WTC11 (cell line): ENCODE data around the gene FCHSD2. TPM values are rescaled to one million over a fixed set of nuclear protein-coding genes. Genes with fewer than 3 reads are reported as not detected.
A peak's percentile ranks its signal among the peaks of the same experiment; 100 is the strongest.

ENCODE experiments used
- CBFB ChIP-seq: sonication (generic); formaldehyde crosslinking; IDR thresholded peaks from 2 replicates; pipeline ENCODE4 v1.8.1; 2022; ENCODE audit warnings: mild to moderate bottlenecking, low read depth, missing genetic modification reagents
- CREB1 ChIP-seq: sonication (generic); formaldehyde crosslinking; IDR thresholded peaks from 2 replicates; pipeline ENCODE4 v1.8.0; 2023; ENCODE audit warnings: mild to moderate bottlenecking, missing genetic modification reagents
- CREM ChIP-seq: sonication (generic); formaldehyde crosslinking; IDR thresholded peaks from 2 replicates; pipeline ENCODE4 v1.8.1; 2022; ENCODE audit warnings: mild to moderate bottlenecking, missing genetic modification reagents, moderate library complexity
- EMX1 ChIP-seq: fragments of 250-450 bp; sonication (Bioruptor Pico); IDR thresholded peaks from 2 replicates; pipeline ENCODE4 v1.8.0; 2021; ENCODE audit warnings: mild to moderate bottlenecking
- ESRRA ChIP-seq: sonication (generic); formaldehyde crosslinking; IDR thresholded peaks from 2 replicates; pipeline ENCODE4 v1.8.1; 2022; ENCODE audit warnings: mild to moderate bottlenecking, missing genetic modification reagents, borderline replicate concordance
- ETV6 ChIP-seq: sonication (generic); formaldehyde crosslinking; IDR thresholded peaks from 2 replicates; pipeline ENCODE4 v1.8.1; 2022; ENCODE audit warnings: mild to moderate bottlenecking, missing genetic modification reagents
- FOXJ3 ChIP-seq: sonication (generic); formaldehyde crosslinking; IDR thresholded peaks from 2 replicates; pipeline ENCODE4 v1.9.0; 2021; ENCODE audit warnings: missing genetic modification reagents, mild to moderate bottlenecking, borderline replicate concordance
- FOXP1 ChIP-seq: sonication (generic); formaldehyde crosslinking; IDR thresholded peaks from 2 replicates; pipeline ENCODE4 v1.8.0; 2022; ENCODE audit warnings: missing genetic modification reagents, mild to moderate bottlenecking, moderate library complexity, borderline replicate concordance
- GRHL2 ChIP-seq: fragments of 250-450 bp; sonication (Bioruptor Pico); IDR thresholded peaks from 2 replicates; pipeline ENCODE4 v1.8.0; 2022; ENCODE audit warnings: mild to moderate bottlenecking, moderate library complexity; ENCODE audit not compliant: insufficient replicate concordance, severe bottlenecking
- KAT7 ChIP-seq: sonication (generic); formaldehyde crosslinking; IDR thresholded peaks from 2 replicates; pipeline ENCODE4 v1.8.1; 2023; ENCODE audit warnings: missing genetic modification reagents, mild to moderate bottlenecking, borderline replicate concordance
- MYBL2 ChIP-seq: sonication (generic); formaldehyde crosslinking; IDR thresholded peaks from 2 replicates; pipeline ENCODE4 v1.8.1; 2023; ENCODE audit warnings: mild to moderate bottlenecking, moderate library complexity, missing genetic modification reagents
- NFYB ChIP-seq: sonication (generic); formaldehyde crosslinking; conservative IDR thresholded peaks from 2 replicates; pipeline ENCODE4 v1.8.0; 2022; ENCODE audit warnings: low read depth, missing genetic modification reagents
- PRRX2 ChIP-seq: fragments of 250-450 bp; sonication (Bioruptor Pico); IDR thresholded peaks from 2 replicates; pipeline ENCODE4 v1.8.0; 2021; ENCODE audit warnings: mild to moderate bottlenecking
- SMAD3 ChIP-seq: sonication (generic); formaldehyde crosslinking; IDR thresholded peaks from 2 replicates; pipeline ENCODE4 v1.8.0; 2022; ENCODE audit warnings: missing genetic modification reagents, mild to moderate bottlenecking, borderline replicate concordance
- SMAD4 ChIP-seq: sonication (generic); formaldehyde crosslinking; IDR thresholded peaks from 2 replicates; pipeline ENCODE4 v1.8.0; 2022; ENCODE audit warnings: mild to moderate bottlenecking, missing genetic modification reagents
- SOX15 ChIP-seq: fragments of 250-450 bp; sonication (Bioruptor Pico); IDR thresholded peaks from 2 replicates; pipeline ENCODE4 v1.9.0; 2021; ENCODE audit warnings: mild to moderate bottlenecking
- SP1 ChIP-seq: sonication (generic); formaldehyde crosslinking; conservative IDR thresholded peaks from 2 replicates; pipeline ENCODE4 v1.8.1; 2022; ENCODE audit warnings: missing genetic modification reagents
- ZNF121 ChIP-seq: sonication (generic); formaldehyde crosslinking; IDR thresholded peaks from 2 replicates; pipeline ENCODE4 v1.8.0; 2023; ENCODE audit warnings: missing genetic modification reagents
- ZNF263 ChIP-seq: sonication (generic); formaldehyde crosslinking; IDR thresholded peaks from 2 replicates; pipeline ENCODE4 v1.8.1; 2022; ENCODE audit warnings: low read depth, mild to moderate bottlenecking, moderate library complexity, missing genetic modification reagents
- ZNF423 ChIP-seq: fragments of 250-450 bp; sonication (Bioruptor Pico); IDR thresholded peaks from 2 replicates; pipeline ENCODE4 v2.1.2; 2022; ENCODE audit warnings: mild to moderate bottlenecking, moderate library complexity
- total RNA-seq: library from RNA; stranded (reverse); gene quantifications from 3 replicates; pipeline ENCODE4 v1.2.3, GENCODE V29; 2021
- TF ChIP-seq, protein P1 (sequence below): sonication (generic); formaldehyde crosslinking; IDR thresholded peaks from 2 replicates; pipeline ENCODE4 v1.8.0; 2022; ENCODE audit warnings: missing genetic modification reagents
- TF ChIP-seq, protein P2 (sequence below): sonication (generic); formaldehyde crosslinking; IDR thresholded peaks from 2 replicates; pipeline ENCODE4 v1.8.0; 2022; ENCODE audit warnings: mild to moderate bottlenecking, missing genetic modification reagents
- TF ChIP-seq, protein P3 (sequence below): fragments of 250-450 bp; sonication (Bioruptor Pico); IDR thresholded peaks from 2 replicates; pipeline ENCODE4 v1.8.0; 2021; ENCODE audit warnings: mild to moderate bottlenecking
- TF ChIP-seq, protein P4 (sequence below): sonication (generic); formaldehyde crosslinking; conservative IDR thresholded peaks from 2 replicates; pipeline ENCODE4 v1.8.1; 2022; ENCODE audit warnings: mild to moderate bottlenecking, missing genetic modification reagents
- TF ChIP-seq, protein P5 (sequence below): sonication (generic); formaldehyde crosslinking; IDR thresholded peaks from 2 replicates; pipeline ENCODE4 v1.8.0; 2022; ENCODE audit warnings: mild to moderate bottlenecking, missing genetic modification reagents
- TF ChIP-seq, protein P6 (sequence below): sonication (generic); formaldehyde crosslinking; conservative IDR thresholded peaks from 2 replicates; pipeline ENCODE4 v1.8.1; 2023; ENCODE audit warnings: mild to moderate bottlenecking, low read depth, missing genetic modification reagents, moderate library complexity
- TF ChIP-seq, protein P7 (sequence below): fragments of 250-450 bp; sonication (Bioruptor Pico); IDR thresholded peaks from 2 replicates; pipeline ENCODE4 v1.9.0; 2021; ENCODE audit warnings: mild to moderate bottlenecking
- TF ChIP-seq, protein P8 (sequence below): sonication (generic); formaldehyde crosslinking; IDR thresholded peaks from 2 replicates; pipeline ENCODE4 v1.8.1; 2022; ENCODE audit warnings: mild to moderate bottlenecking, missing genetic modification reagents, moderate library complexity, borderline replicate concordance

FCHSD2 gene
- total RNA-seq, 1 experiment from 2014 or later = 10.1 TPM

DNA sequence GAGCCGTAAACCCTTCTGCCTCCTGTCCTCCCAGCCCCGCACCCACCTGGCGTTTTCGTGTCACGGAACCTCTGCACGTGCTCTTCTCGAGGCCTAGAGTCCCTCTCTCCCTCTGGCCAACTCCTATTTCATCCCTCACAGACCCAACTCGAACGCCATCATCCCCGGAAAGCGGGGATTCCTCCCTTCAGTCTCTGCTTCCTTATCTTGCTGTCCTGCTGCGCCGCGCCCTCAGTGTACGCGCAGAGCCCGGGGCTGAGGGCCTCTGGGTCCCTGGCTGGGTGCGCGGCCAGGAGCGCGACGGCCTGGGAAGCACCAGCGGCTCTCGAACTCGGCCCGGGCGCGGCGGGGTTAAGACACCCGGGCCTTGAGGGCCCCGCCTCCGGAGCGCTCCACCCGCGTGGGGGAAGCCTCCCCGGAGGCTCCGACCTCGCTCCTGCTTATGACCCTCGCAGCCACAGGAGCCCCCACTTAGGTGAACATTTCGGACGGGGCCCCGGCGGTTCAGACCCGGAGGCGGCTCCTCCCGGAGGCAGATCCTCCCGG, 328.3 kb downstream of the FCHSD2 start (continued):
- TF ChIP-seq ZNF121 (CRISPR knock-in tag) (no peak), CBFB (CRISPR knock-in tag) (no peak), GRHL2 (CRISPR knock-in tag) (no peak), EMX1 (CRISPR knock-in tag) (no peak), KAT7 (CRISPR knock-in tag) (no peak), SOX15 (CRISPR knock-in tag) (no peak), FOXJ3 (CRISPR knock-in tag) (no peak), ZNF263 (CRISPR knock-in tag) (peak; percentile 5; the same call in 1 of the 2 replicates), FOXP1 (CRISPR knock-in tag) (0 out of 2 replicates have a peak, but pooled peaks have one; percentile 17), SMAD4 (CRISPR knock-in tag) (no peak), PRRX2 (CRISPR knock-in tag) (no peak), MYBL2 (CRISPR knock-in tag) (0 out of 2 replicates have a peak, but pooled peaks have one; percentile 32), CREB1 (CRISPR knock-in tag) (peak; percentile 77), ZNF423 (peak; percentile 59; the same call in 1 of the 2 replicates), SP1 (CRISPR knock-in tag) (no peak), SMAD3 (CRISPR knock-in tag) (0 out of 2 replicates have a peak, but pooled peaks have one; percentile 34), NFYB (no peak), ESRRA (CRISPR knock-in tag) (no peak), ETV6 (CRISPR knock-in tag) (peak; percentile 75; the same call in 1 of the 2 replicates), CREM (CRISPR knock-in tag) (0 out of 2 replicates have a peak, but pooled peaks have one; percentile 32)
- TF ChIP-seq, protein P1, sequence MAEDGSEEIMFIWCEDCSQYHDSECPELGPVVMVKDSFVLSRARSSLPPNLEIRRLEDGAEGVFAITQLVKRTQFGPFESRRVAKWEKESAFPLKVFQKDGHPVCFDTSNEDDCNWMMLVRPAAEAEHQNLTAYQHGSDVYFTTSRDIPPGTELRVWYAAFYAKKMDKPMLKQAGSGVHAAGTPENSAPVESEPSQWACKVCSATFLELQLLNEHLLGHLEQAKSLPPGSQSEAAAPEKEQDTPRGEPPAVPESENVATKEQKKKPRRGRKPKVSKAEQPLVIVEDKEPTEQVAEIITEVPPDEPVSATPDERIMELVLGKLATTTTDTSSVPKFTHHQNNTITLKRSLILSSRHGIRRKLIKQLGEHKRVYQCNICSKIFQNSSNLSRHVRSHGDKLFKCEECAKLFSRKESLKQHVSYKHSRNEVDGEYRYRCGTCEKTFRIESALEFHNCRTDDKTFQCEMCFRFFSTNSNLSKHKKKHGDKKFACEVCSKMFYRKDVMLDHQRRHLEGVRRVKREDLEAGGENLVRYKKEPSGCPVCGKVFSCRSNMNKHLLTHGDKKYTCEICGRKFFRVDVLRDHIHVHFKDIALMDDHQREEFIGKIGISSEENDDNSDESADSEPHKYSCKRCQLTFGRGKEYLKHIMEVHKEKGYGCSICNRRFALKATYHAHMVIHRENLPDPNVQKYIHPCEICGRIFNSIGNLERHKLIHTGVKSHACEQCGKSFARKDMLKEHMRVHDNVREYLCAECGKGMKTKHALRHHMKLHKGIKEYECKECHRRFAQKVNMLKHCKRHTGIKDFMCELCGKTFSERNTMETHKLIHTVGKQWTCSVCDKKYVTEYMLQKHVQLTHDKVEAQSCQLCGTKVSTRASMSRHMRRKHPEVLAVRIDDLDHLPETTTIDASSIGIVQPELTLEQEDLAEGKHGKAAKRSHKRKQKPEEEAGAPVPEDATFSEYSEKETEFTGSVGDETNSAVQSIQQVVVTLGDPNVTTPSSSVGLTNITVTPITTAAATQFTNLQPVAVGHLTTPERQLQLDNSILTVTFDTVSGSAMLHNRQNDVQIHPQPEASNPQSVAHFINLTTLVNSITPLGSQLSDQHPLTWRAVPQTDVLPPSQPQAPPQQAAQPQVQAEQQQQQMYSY (CRISPR knock-in tag) = 0 out of 2 replicates have a peak, but pooled peaks have one; percentile 11
- TF ChIP-seq, protein P2, sequence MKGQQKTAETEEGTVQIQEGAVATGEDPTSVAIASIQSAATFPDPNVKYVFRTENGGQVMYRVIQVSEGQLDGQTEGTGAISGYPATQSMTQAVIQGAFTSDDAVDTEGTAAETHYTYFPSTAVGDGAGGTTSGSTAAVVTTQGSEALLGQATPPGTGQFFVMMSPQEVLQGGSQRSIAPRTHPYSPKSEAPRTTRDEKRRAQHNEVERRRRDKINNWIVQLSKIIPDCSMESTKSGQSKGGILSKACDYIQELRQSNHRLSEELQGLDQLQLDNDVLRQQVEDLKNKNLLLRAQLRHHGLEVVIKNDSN = 0 out of 2 replicates have a peak, but pooled peaks have one; percentile 38
- TF ChIP-seq, protein P3, sequence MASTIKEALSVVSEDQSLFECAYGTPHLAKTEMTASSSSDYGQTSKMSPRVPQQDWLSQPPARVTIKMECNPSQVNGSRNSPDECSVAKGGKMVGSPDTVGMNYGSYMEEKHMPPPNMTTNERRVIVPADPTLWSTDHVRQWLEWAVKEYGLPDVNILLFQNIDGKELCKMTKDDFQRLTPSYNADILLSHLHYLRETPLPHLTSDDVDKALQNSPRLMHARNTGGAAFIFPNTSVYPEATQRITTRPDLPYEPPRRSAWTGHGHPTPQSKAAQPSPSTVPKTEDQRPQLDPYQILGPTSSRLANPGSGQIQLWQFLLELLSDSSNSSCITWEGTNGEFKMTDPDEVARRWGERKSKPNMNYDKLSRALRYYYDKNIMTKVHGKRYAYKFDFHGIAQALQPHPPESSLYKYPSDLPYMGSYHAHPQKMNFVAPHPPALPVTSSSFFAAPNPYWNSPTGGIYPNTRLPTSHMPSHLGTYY (CRISPR knock-in tag) = no peak
- TF ChIP-seq, protein P4, sequence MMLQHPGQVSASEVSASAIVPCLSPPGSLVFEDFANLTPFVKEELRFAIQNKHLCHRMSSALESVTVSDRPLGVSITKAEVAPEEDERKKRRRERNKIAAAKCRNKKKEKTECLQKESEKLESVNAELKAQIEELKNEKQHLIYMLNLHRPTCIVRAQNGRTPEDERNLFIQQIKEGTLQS (CRISPR knock-in tag) = no peak
- TF ChIP-seq, protein P5, sequence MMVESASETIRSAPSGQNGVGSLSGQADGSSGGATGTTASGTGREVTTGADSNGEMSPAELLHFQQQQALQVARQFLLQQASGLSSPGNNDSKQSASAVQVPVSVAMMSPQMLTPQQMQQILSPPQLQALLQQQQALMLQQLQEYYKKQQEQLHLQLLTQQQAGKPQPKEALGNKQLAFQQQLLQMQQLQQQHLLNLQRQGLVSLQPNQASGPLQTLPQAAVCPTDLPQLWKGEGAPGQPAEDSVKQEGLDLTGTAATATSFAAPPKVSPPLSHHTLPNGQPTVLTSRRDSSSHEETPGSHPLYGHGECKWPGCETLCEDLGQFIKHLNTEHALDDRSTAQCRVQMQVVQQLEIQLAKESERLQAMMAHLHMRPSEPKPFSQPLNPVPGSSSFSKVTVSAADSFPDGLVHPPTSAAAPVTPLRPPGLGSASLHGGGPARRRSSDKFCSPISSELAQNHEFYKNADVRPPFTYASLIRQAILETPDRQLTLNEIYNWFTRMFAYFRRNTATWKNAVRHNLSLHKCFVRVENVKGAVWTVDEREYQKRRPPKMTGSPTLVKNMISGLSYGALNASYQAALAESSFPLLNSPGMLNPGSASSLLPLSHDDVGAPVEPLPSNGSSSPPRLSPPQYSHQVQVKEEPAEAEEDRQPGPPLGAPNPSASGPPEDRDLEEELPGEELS (CRISPR knock-in tag) = peak; percentile 39; the same call in 1 of the 2 replicates
- TF ChIP-seq, protein P6, sequence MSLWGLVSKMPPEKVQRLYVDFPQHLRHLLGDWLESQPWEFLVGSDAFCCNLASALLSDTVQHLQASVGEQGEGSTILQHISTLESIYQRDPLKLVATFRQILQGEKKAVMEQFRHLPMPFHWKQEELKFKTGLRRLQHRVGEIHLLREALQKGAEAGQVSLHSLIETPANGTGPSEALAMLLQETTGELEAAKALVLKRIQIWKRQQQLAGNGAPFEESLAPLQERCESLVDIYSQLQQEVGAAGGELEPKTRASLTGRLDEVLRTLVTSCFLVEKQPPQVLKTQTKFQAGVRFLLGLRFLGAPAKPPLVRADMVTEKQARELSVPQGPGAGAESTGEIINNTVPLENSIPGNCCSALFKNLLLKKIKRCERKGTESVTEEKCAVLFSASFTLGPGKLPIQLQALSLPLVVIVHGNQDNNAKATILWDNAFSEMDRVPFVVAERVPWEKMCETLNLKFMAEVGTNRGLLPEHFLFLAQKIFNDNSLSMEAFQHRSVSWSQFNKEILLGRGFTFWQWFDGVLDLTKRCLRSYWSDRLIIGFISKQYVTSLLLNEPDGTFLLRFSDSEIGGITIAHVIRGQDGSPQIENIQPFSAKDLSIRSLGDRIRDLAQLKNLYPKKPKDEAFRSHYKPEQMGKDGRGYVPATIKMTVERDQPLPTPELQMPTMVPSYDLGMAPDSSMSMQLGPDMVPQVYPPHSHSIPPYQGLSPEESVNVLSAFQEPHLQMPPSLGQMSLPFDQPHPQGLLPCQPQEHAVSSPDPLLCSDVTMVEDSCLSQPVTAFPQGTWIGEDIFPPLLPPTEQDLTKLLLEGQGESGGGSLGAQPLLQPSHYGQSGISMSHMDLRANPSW (CRISPR knock-in tag) = no peak
- TF ChIP-seq, protein P7, sequence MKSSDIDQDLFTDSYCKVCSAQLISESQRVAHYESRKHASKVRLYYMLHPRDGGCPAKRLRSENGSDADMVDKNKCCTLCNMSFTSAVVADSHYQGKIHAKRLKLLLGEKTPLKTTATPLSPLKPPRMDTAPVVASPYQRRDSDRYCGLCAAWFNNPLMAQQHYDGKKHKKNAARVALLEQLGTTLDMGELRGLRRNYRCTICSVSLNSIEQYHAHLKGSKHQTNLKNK (CRISPR knock-in tag) = no peak
- TF ChIP-seq, protein P8, sequence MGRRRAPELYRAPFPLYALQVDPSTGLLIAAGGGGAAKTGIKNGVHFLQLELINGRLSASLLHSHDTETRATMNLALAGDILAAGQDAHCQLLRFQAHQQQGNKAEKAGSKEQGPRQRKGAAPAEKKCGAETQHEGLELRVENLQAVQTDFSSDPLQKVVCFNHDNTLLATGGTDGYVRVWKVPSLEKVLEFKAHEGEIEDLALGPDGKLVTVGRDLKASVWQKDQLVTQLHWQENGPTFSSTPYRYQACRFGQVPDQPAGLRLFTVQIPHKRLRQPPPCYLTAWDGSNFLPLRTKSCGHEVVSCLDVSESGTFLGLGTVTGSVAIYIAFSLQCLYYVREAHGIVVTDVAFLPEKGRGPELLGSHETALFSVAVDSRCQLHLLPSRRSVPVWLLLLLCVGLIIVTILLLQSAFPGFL = no peak
